Nephron (organoid): Measurements from ENCODE around the gene MTMR1.

Source experiments
- H3K27ac Mint-ChIP-seq, 3 experiments: 2 replicates each; pipeline ENCODE4 v1.8.0; 2020; ENCODE audit warnings: mixed read lengths in 3 of 3, mild to moderate bottlenecking in 2 of 3, moderate library complexity in 1 of 3
- H3K27me3 Mint-ChIP-seq: 2 replicates; pipeline ENCODE4 v1.8.0; 2021; ENCODE audit warnings: low read depth, mild to moderate bottlenecking, moderate library complexity, mixed read lengths
- H3K36me3 Mint-ChIP-seq: 2 replicates; pipeline ENCODE4 v1.8.0; 2020; ENCODE audit warnings: low read depth, mixed read lengths
- H3K4me1 Mint-ChIP-seq: 2 replicates; pipeline ENCODE4 v1.8.0; 2020; ENCODE audit warnings: mixed read lengths
- H3K4me3 Mint-ChIP-seq, 3 experiments: 2 replicates each; pipeline ENCODE4 v1.8.0; 2020; ENCODE audit warnings: mild to moderate bottlenecking in 3 of 3, mixed read lengths in 3 of 3, moderate library complexity in 2 of 3
- H3K9me3 Mint-ChIP-seq: 2 replicates; pipeline ENCODE4 v1.8.0; 2020; ENCODE audit warnings: mixed read lengths
- CTCF ChIP-seq, 3 experiments: fragments of 200-600 bp; sonication (generic); IDR thresholded peaks; one replicate each; pipeline ENCODE4 v1.5.0; 2021; ENCODE audit warnings: antibody characterized with exemption in 3 of 3; ENCODE audit not compliant: unreplicated experiment in 3 of 3

The MTMR1 gene

GRCh38 chrX:150736475-150736874, 43.3 kb downstream of the MTMR1 start:
- H3K27me3 Mint-ChIP-seq: no peaks in the 10 kb centered on the region
- no peak for TF ChIP-seq CTCF (IDR thresholded peaks at IDR 0.05; ENCODE audit: unreplicated experiment in 3 of 3)
- peaks cover 11% of the 10 kb centered on the region for H3K9me3 Mint-ChIP-seq
- peaks cover 4% of the 10 kb centered on the region for H3K4me1 Mint-ChIP-seq
- peaks cover 61% of the 10 kb centered on the region for H3K36me3 Mint-ChIP-seq
- no peak overlapping the region for H3K27ac Mint-ChIP-seq
- no peak overlapping the region for H3K4me3 Mint-ChIP-seq

- H3K4me1 Mint-ChIP-seq: no peaks in the 10 kb centered on the region
- H3K9me3 Mint-ChIP-seq: peaks cover 3% of the 10 kb centered on the region
- H3K27ac Mint-ChIP-seq: no peak overlapping the region
- TF ChIP-seq CTCF (IDR thresholded peaks at IDR 0.05; ENCODE audit: unreplicated experiment in 3 of 3): no peak
- H3K4me3 Mint-ChIP-seq: no peak overlapping the region
- no peaks in the 10 kb centered on the region for H3K27me3 Mint-ChIP-seq
- H3K36me3 Mint-ChIP-seq: peaks cover 31% of the 10 kb centered on the region
Measured at GRCh38 chrX:150752124-150752523, 58.9 kb downstream of the MTMR1 start.

GRCh38 chrX:150753357-150753756, 60.2 kb downstream of the MTMR1 start:
- no peak for TF ChIP-seq CTCF (IDR thresholded peaks at IDR 0.05; ENCODE audit: unreplicated experiment in 3 of 3)
- no peak overlapping the region for H3K4me3 Mint-ChIP-seq
- H3K9me3 Mint-ChIP-seq: peaks cover 3% of the 10 kb centered on the region
- H3K4me1 Mint-ChIP-seq: no peaks in the 10 kb centered on the region
- H3K27me3 Mint-ChIP-seq: no peaks in the 10 kb centered on the region
- H3K27ac Mint-ChIP-seq: no peak overlapping the region
- H3K36me3 Mint-ChIP-seq: peaks cover 36% of the 10 kb centered on the region

- no peak overlapping the region for H3K4me3 Mint-ChIP-seq
- peaks cover 3% of the 10 kb centered on the region for H3K9me3 Mint-ChIP-seq
- no peaks in the 10 kb centered on the region for H3K4me1 Mint-ChIP-seq
- H3K27me3 Mint-ChIP-seq: no peaks in the 10 kb centered on the region
- H3K36me3 Mint-ChIP-seq: peaks cover 40% of the 10 kb centered on the region
- H3K27ac Mint-ChIP-seq: no peak overlapping the region
- no peak for TF ChIP-seq CTCF (IDR thresholded peaks at IDR 0.05; ENCODE audit: unreplicated experiment in 3 of 3)
Measured at GRCh38 chrX:150753968-150754367, 60.8 kb downstream of the MTMR1 start.

- H3K27me3 Mint-ChIP-seq: no peaks in the 10 kb centered on the region
- H3K4me3 Mint-ChIP-seq: no peak overlapping the region
- peaks cover 3% of the 10 kb centered on the region for H3K9me3 Mint-ChIP-seq
- TF ChIP-seq CTCF (IDR thresholded peaks at IDR 0.05; ENCODE audit: unreplicated experiment in 3 of 3): no peak
- no peaks in the 10 kb centered on the region for H3K4me1 Mint-ChIP-seq
- peaks cover 29% of the 10 kb centered on the region for H3K36me3 Mint-ChIP-seq
- no peak overlapping the region for H3K27ac Mint-ChIP-seq
Measured at GRCh38 chrX:150757371-150757770, 64.2 kb downstream of the MTMR1 start.

- H3K4me1 Mint-ChIP-seq: peaks cover 18% of the 10 kb centered on the region
- H3K9me3 Mint-ChIP-seq: peaks cover under 1% of the 10 kb centered on the region
- no peak for TF ChIP-seq CTCF (IDR thresholded peaks at IDR 0.05; ENCODE audit: unreplicated experiment in 3 of 3)
Measured at GRCh38 chrX:150759568-150760416, 66.6 kb downstream of the MTMR1 start.

More at GRCh38 chrX:150759568-150760416, 66.6 kb downstream of the MTMR1 start:
- H3K27ac Mint-ChIP-seq: no peak overlapping the region
- H3K4me3 Mint-ChIP-seq: no peak overlapping the region
- H3K36me3 Mint-ChIP-seq: peaks cover 17% of the 10 kb centered on the region
- H3K27me3 Mint-ChIP-seq: no peaks in the 10 kb centered on the region
